IMR-90 (cell line): ENCODE measurements around the gene INPP4A. TPM values are rescaled to one million over a fixed set of nuclear protein-coding genes. Genes with fewer than 3 reads are reported as not detected.
A peak's percentile ranks its signal among the peaks of the same experiment; 100 is the strongest.

Experiments used
- ATAC-seq: fragments of 200-7000 bp; cut with Tn5 transposase; 2 replicates; pipeline ENCODE4 v1.9.1; 2020; ENCODE audit warnings: low read depth, mild to moderate bottlenecking, moderate library complexity
- BruUV-seq: library from RNA; stranded (reverse); fragments of 400-500 nt; replicated peaks from 2 replicates; lab custom pipeline; 2021; lab: Mats Ljungman, UMichigan
- CTCF ChIA-PET: fragments of 300-600 bp; formaldehyde crosslinking; extraction: SDS; loops from one replicate; lab custom pipeline; 2021; ENCODE audit warnings: antibody characterized with exemption; lab: Yijun Ruan, JAX
- POLR2A ChIA-PET: fragments of 300-600 bp; sonication (Branson Sonifier 250); formaldehyde crosslinking; loops from one replicate; lab custom pipeline; 2022; ENCODE audit warnings: antibody characterized with exemption; ENCODE audit not compliant: unreplicated experiment; lab: Charles Lee
- DNase-seq: peaks from one replicate; pipeline ENCODE4 v3.0.0; 2013
- H2AFZ ChIP-seq: replicated peaks from 2 replicates; pipeline ENCODE3; 2013; ENCODE audit warnings: low read length, mild to moderate bottlenecking; ENCODE audit not compliant: poor library complexity
- H2AK5ac ChIP-seq: 2 replicates; pipeline ENCODE4 v1.6.1; 2013; ENCODE audit warnings: low read depth, low read length, inconsistent platforms
- H2AK9ac ChIP-seq: replicated peaks from 2 replicates; pipeline ENCODE3; 2013; ENCODE audit warnings: mild to moderate bottlenecking, low read depth, low read length, moderate library complexity; ENCODE audit not compliant: poor library complexity
- H2BK120ac ChIP-seq: 2 replicates; pipeline ENCODE4 v1.6.1; 2013; ENCODE audit warnings: low read depth, low read length, inconsistent platforms
- H2BK15ac ChIP-seq: 3 replicates; pipeline ENCODE4 v1.6.1; 2013; ENCODE audit warnings: low read depth, low read length, inconsistent platforms
- H2BK20ac ChIP-seq: 2 replicates; pipeline ENCODE4 v1.6.1; 2013; ENCODE audit warnings: low read depth, mild to moderate bottlenecking, inconsistent platforms, low read length, moderate library complexity
- H2BK5ac ChIP-seq: 2 replicates; pipeline ENCODE4 v1.6.1; 2013; ENCODE audit warnings: mild to moderate bottlenecking, low read depth, low read length, inconsistent platforms; ENCODE audit not compliant: poor library complexity, severe bottlenecking
- H3K14ac ChIP-seq: replicated peaks from 2 replicates; pipeline ENCODE4 v1.6.1; 2013; ENCODE audit warnings: low read depth, low read length, inconsistent platforms
- H3K18ac ChIP-seq: 2 replicates; pipeline ENCODE4 v1.6.1; 2013; ENCODE audit warnings: low read depth, low read length, control low read depth
- H3K23ac ChIP-seq: 2 replicates; pipeline ENCODE4 v1.6.1; 2013; ENCODE audit warnings: low read depth, low read length, inconsistent platforms
- H3K27ac ChIP-seq: 2 replicates; pipeline ENCODE4 v1.5.1; 2013; ENCODE audit warnings: mild to moderate bottlenecking, control low read depth, low read length; ENCODE audit not compliant: insufficient read depth
- H3K27me3 ChIP-seq: 2 replicates; pipeline ENCODE4 v1.6.1; 2013; ENCODE audit warnings: low read length; ENCODE audit not compliant: control insufficient read depth, insufficient read depth
- H3K36me3 ChIP-seq: 2 replicates; pipeline ENCODE4 v1.6.1; 2013; ENCODE audit warnings: low read length, mixed read lengths; ENCODE audit not compliant: control insufficient read depth, insufficient read depth
- H3K4ac ChIP-seq: 2 replicates; pipeline ENCODE4 v1.6.1; 2013; ENCODE audit warnings: low read depth, low read length, inconsistent platforms
- H3K4me1 ChIP-seq: 2 replicates; pipeline ENCODE4 v1.6.1; 2013; ENCODE audit warnings: low read length, mixed read lengths; ENCODE audit not compliant: control insufficient read depth, insufficient read depth
- H3K4me2 ChIP-seq: 2 replicates; pipeline ENCODE4 v1.6.1; 2013; ENCODE audit warnings: low read depth, mild to moderate bottlenecking, control low read depth, low read length, moderate library complexity
- H3K4me3 ChIP-seq: 2 replicates; pipeline ENCODE4 v1.5.1; 2013; ENCODE audit warnings: low read depth, mild to moderate bottlenecking, control low read depth, low read length, moderate library complexity; ENCODE audit not compliant: insufficient read depth
- H3K56ac ChIP-seq: 2 replicates; pipeline ENCODE4 v1.6.1; 2013; ENCODE audit warnings: low read length, inconsistent platforms; ENCODE audit not compliant: insufficient read depth; ENCODE audit errors: extremely low read depth
- H3K79me1 ChIP-seq, 2 experiments: 2 replicates each; pipeline ENCODE4 v1.6.1; 2013; ENCODE audit warnings: low read length in 2 of 2, inconsistent platforms in 1 of 2, low read depth in 1 of 2
- H3K9ac ChIP-seq: 2 replicates; pipeline ENCODE4 v1.6.1; 2013; ENCODE audit warnings: low read depth, low read length, control low read depth
- H3K9me1 ChIP-seq: 2 replicates; pipeline ENCODE4 v1.6.1; 2013; ENCODE audit warnings: low read length, inconsistent platforms; ENCODE audit not compliant: insufficient read depth
- H3K9me3 ChIP-seq: 2 replicates; pipeline ENCODE4 v1.6.1; 2013; ENCODE audit warnings: low read length; ENCODE audit not compliant: control insufficient read depth, insufficient read depth
- H4K20me1 ChIP-seq: 2 replicates; pipeline ENCODE4 v1.6.1; 2013; ENCODE audit warnings: low read length, inconsistent platforms; ENCODE audit not compliant: insufficient read depth
- H4K5ac ChIP-seq: 2 replicates; pipeline ENCODE4 v1.6.1; 2013; ENCODE audit warnings: mild to moderate bottlenecking, low read depth, low read length, control low read depth
- H4K8ac ChIP-seq, 2 experiments: 2 replicates each; pipeline ENCODE4 v1.6.1; 2013; ENCODE audit warnings: low read depth in 2 of 2, low read length in 2 of 2, control low read depth in 1 of 2, inconsistent platforms in 1 of 2
- H4K91ac ChIP-seq: 2 replicates; pipeline ENCODE4 v1.6.1; 2013; ENCODE audit warnings: low read depth, low read length, inconsistent platforms; ENCODE audit not compliant: insufficient read depth
- BHLHE40 ChIP-seq: fragments of 150-350 bp; IDR thresholded peaks from 2 replicates; pipeline ENCODE4 v1.6.1; 2016; ENCODE audit warnings: mild to moderate bottlenecking, low read depth, low read length
- CEBPB ChIP-seq: IDR thresholded peaks from 2 replicates; pipeline ENCODE4 v1.6.1; 2012; ENCODE audit warnings: low read depth, low read length, improper control_type of control experiment
- CHD1 ChIP-seq: IDR thresholded peaks from 2 replicates; pipeline ENCODE4 v1.6.1; 2012; ENCODE audit warnings: low read depth, low read length, improper control_type of control experiment
- CTCF ChIP-seq: conservative IDR thresholded peaks from 2 replicates; pipeline ENCODE4 v1.5.1; 2012; ENCODE audit warnings: mild to moderate bottlenecking, low read depth, low read length, improper control_type of control experiment
- ELK1 ChIP-seq: fragments of 150-350 bp; IDR thresholded peaks from 2 replicates; pipeline ENCODE4 v1.6.1; 2016; ENCODE audit warnings: low read depth, mild to moderate bottlenecking, low read length, moderate library complexity, borderline replicate concordance
- FOS ChIP-seq: fragments of 150-350 bp; IDR thresholded peaks from 2 replicates; pipeline ENCODE4 v1.6.1; 2016; ENCODE audit warnings: low read depth, low read length
- MAFK ChIP-seq: IDR thresholded peaks from 2 replicates; pipeline ENCODE4 v1.6.1; 2012; ENCODE audit warnings: low read depth, low read length, improper control_type of control experiment
- MAZ ChIP-seq: IDR thresholded peaks from 2 replicates; pipeline ENCODE4 v1.6.1; 2012; ENCODE audit warnings: low read depth, mild to moderate bottlenecking, low read length, improper control_type of control experiment, moderate library complexity, borderline replicate concordance
- MXI1 ChIP-seq: IDR thresholded peaks from 2 replicates; pipeline ENCODE4 v1.6.1; 2012; ENCODE audit warnings: low read depth, mild to moderate bottlenecking, low read length, moderate library complexity, borderline replicate concordance
- NFE2L2 ChIP-seq: fragments of 150-350 bp; IDR thresholded peaks from 2 replicates; pipeline ENCODE4 v1.6.1; 2016; ENCODE audit warnings: low read depth, mild to moderate bottlenecking, low read length
- POLR2A ChIP-seq: IDR thresholded peaks from 2 replicates; pipeline ENCODE4 v1.6.1; 2012; ENCODE audit warnings: mild to moderate bottlenecking, low read depth, low read length
- RAD21 ChIP-seq: IDR thresholded peaks from 2 replicates; pipeline ENCODE4 v1.6.1; 2012; ENCODE audit warnings: low read length, improper control_type of control experiment
- RCOR1 ChIP-seq: IDR thresholded peaks from 2 replicates; pipeline ENCODE4 v1.6.1; 2012; ENCODE audit warnings: mild to moderate bottlenecking, low read length, improper control_type of control experiment; ENCODE audit not compliant: insufficient replicate concordance
- RFX5 ChIP-seq: IDR thresholded peaks from 2 replicates; pipeline ENCODE4 v1.8.0; 2012; ENCODE audit warnings: low read depth, mild to moderate bottlenecking, low read length, moderate library complexity
- SMC3 ChIP-seq: fragments of 150-350 bp; IDR thresholded peaks from 2 replicates; pipeline ENCODE4 v1.6.1; 2016; ENCODE audit warnings: low read depth, mild to moderate bottlenecking, antibody characterized with exemption, low read length, moderate library complexity
- WGBS, 2 experiments: methylation state at CpG; one replicate each; pipeline versions ENCODE4 v1.1.5 to v1.1.7; 2013; ENCODE audit warnings: missing lambda C conversion rate in 2 of 2; ENCODE audit not compliant: insufficient read length in 1 of 2; ENCODE audit errors: extremely low coverage in 2 of 2; 5-methylcytosine and 5-hydroxymethylcytosine counted together
- dilution Hi-C: fragments of 300-500 bp; cut with HindIII; formaldehyde crosslinking; loops from one replicate; pipeline ENCODE4 v1.14.3; 2018; ENCODE audit warnings: low sequenced_read_pairs; ENCODE audit not compliant: unreplicated experiment
- in situ Hi-C: fragments of 300-500 bp; cut with MboI; formaldehyde crosslinking; loops from 3 replicates; pipeline ENCODE4 v1.14.3; 2019; ENCODE audit warnings: low sequenced_read_pairs, inconsistent platforms, mixed read lengths
- intact Hi-C: fragments of 100-400 bp; cut with micrococcal nuclease; formaldehyde crosslinking; loops from 2 replicates; pipeline ENCODE4 v1.10.0; 2022
- polyA plus RNA-seq, 3 experiments: library from polyadenylated mRNA; depleted of rRNA; stranded (reverse); fragments of >200 nt; gene quantifications; 2 replicates each; pipeline ENCODE4 v1.2.3, GENCODE V29; 2012; ENCODE audit warnings: low replicate concordance in 1 of 3
- total RNA-seq: library from RNA; depleted of rRNA; stranded (reverse); fragments of >200 nt; gene quantifications from 2 replicates; pipeline ENCODE4 v1.2.3, GENCODE V29; 2012

Gene INPP4A
- total and polyA plus RNA-seq, 2 of the 4 experiments (the other 2 are of a cell fraction), result 14.5 to 27.1 TPM

DNA sequence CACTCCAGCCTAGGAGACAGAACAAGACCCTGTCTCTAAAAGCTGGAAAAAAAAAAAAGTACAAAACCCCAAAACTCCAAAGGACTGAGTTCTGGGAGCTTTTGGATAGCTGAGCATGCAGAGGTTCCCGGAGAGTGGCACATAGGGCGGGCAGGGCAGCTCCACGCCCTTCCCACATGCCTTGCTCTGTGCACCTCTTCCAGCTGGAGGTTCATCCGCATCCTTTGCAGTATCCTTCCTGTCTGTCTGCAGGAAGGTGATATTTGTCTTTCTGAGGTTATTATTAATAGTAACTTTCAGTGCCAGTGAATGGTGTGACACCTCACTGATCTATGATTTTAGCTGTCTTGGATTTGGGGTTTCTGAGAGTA is 70.2 kb downstream of the INPP4A start:
- Histone ChIP-seq H3K23ac (no peak overlapping the region), H3K56ac (no peak overlapping the region), H2AK9ac (peak overlapping the region; percentile 10), H4K20me1 (peaks cover 2% of the 10 kb centered on the region; the same call in 1 of the 2 replicates), H3K79me1 (peaks cover 12 to 56% of the 10 kb centered on the region in 2 experiments), H3K4me3 (no peak overlapping the region), H2BK5ac (no peak overlapping the region), H3K18ac (0 out of 2 replicates have a peak overlapping the region, but pooled peaks have one; percentile 12), H3K9ac (no peak overlapping the region), H2BK120ac (no peak overlapping the region), H2AFZ (no peak overlapping the region), H4K91ac (no peak overlapping the region), H2AK5ac (no peak overlapping the region), H3K14ac (0 out of 2 replicates have a peak overlapping the region, but pooled peaks have one; percentile 64), H4K5ac (no peak overlapping the region; the same call in 1 of the 2 replicates), H4K8ac (0 out of 4 replicates have a peak overlapping the region, but pooled peaks of 1 of the 2 experiments have one; percentile 20), H3K9me3 (no peaks in the 10 kb centered on the region), H3K4me1 (peaks cover 6% of the 10 kb centered on the region; the same call in 1 of the 2 replicates), H3K4me2 (peak overlapping the region; percentile 23; the same call in 1 of the 2 replicates), H3K27me3 (no peaks in the 10 kb centered on the region), H3K27ac (no peak overlapping the region), H2BK15ac (no peak overlapping the region), H3K36me3 (no peaks in the 10 kb centered on the region), H3K9me1 (peaks cover 10% of the 10 kb centered on the region), H3K4ac (no peak overlapping the region), H2BK20ac (no peak overlapping the region)
- CTCF ChIA-PET, result no interaction called here
- no TSS peak for BruUV-seq
- dilution Hi-C loops (no loop called here), intact Hi-C loops (no loop called here), in situ Hi-C loops (no loop called here)
- no CpG with 5 or more reads among the region's 4 CpGs for WGBS, 2 experiments
- TF ChIP-seq CEBPB, result no peak
- no peak for TF ChIP-seq POLR2A
- TF ChIP-seq NFE2L2, result no peak
- TF ChIP-seq RCOR1, result no peak
- no peak for TF ChIP-seq CHD1
- no peak for TF ChIP-seq MAZ
- no peak for TF ChIP-seq MXI1
- TF ChIP-seq SMC3, result no peak
- TF ChIP-seq RAD21, result no peak
- no peak for TF ChIP-seq FOS
- no peak for TF ChIP-seq BHLHE40
- no peak for TF ChIP-seq MAFK
- TF ChIP-seq CTCF, result no peak
- TF ChIP-seq ELK1, result no peak
- no peak for TF ChIP-seq RFX5
- ATAC-seq (peak; percentile 22; the same call in 1 of the 2 replicates), DNase-seq (no peak)
- POLR2A ChIA-PET, result no interaction called here
